ENCODE data around the gene ZFP62. TPM values are rescaled to one million over a fixed set of nuclear protein-coding genes. Genes with fewer than 3 reads are reported as not detected.
"Not testable (repeated sequence)": the region's sequence is repeated elsewhere in the genome, so short reads cannot be mapped to it uniquely, and the experiment has no call there.

The ZFP62 gene
- total RNA-seq (2014; rRNA removed; shearing (Covaris generic); ENCODE audit: low replicate concordance) = 6.7 and 9.8 TPM in 2 replicates

GRCh38 chr5:180860887-180861822 is at the start of gene ZFP62:
Gene ZFP62 (minus strand): TSS chr5:180861276. CDS start chr5:180861219, 57 bp downstream.
- peak; percentile 97 for DNase-seq (ENCODE audit: low read depth)
- in situ Hi-C loops (cut with HindIII; ENCODE audit: low pct_unique_long_range_greater_than_20kb, low sequenced_read_pairs) = no loop called here

- in situ Hi-C loops (cut with HindIII; ENCODE audit: low pct_unique_long_range_greater_than_20kb, low sequenced_read_pairs) = no loop called here
- no peak for DNase-seq (ENCODE audit: low read depth)
Observed at GRCh38 chr5:180910735-180911134, 49.7 kb upstream of the ZFP62 start.

- DNase-seq (ENCODE audit: low read depth) = no peak
- in situ Hi-C loops (cut with HindIII; ENCODE audit: low pct_unique_long_range_greater_than_20kb, low sequenced_read_pairs) = no loop called here
Observed at GRCh38 chr5:180910182-180910581, 49.1 kb upstream of the ZFP62 start.

GRCh38 chr5:180909782-180910181 is 48.7 kb upstream of the ZFP62 start:
- in situ Hi-C loops (cut with HindIII; ENCODE audit: low pct_unique_long_range_greater_than_20kb, low sequenced_read_pairs) = no loop called here
- no peak for DNase-seq (ENCODE audit: low read depth)

- DNase-seq (ENCODE audit: low read depth) = no peak
Observed at GRCh38 chr5:180908998-180909731, 48.1 kb upstream of the ZFP62 start.

GRCh38 chr5:180908400-180908799 is 47.3 kb upstream of the ZFP62 start:
- in situ Hi-C loops (cut with HindIII; ENCODE audit: low pct_unique_long_range_greater_than_20kb, low sequenced_read_pairs) = no loop called here
- DNase-seq (ENCODE audit: low read depth) = no peak

More at GRCh38 chr5:180908998-180909731, 48.1 kb upstream of the ZFP62 start:
- in situ Hi-C loops (cut with HindIII; ENCODE audit: low pct_unique_long_range_greater_than_20kb, low sequenced_read_pairs) = no loop called here

- in situ Hi-C loops (cut with HindIII; ENCODE audit: low pct_unique_long_range_greater_than_20kb, low sequenced_read_pairs) = no loop called here
- no peak for DNase-seq (ENCODE audit: low read depth)
Observed at GRCh38 chr5:180901319-180902009, 40.4 kb upstream of the ZFP62 start.

GRCh38 chr5:180900178-180900577 is 39.1 kb upstream of the ZFP62 start:
- in situ Hi-C loops (cut with HindIII; ENCODE audit: low pct_unique_long_range_greater_than_20kb, low sequenced_read_pairs) = no loop called here
- no peak for DNase-seq (ENCODE audit: low read depth)

- in situ Hi-C loops (cut with HindIII; ENCODE audit: low pct_unique_long_range_greater_than_20kb, low sequenced_read_pairs) = no loop called here
- no peak for DNase-seq (ENCODE audit: low read depth)
Observed at GRCh38 chr5:180898621-180899246, 37.7 kb upstream of the ZFP62 start, which contains the start of gene BTNL8. Gene BTNL8 (plus strand): TSS chr5:180899159. CDS start chr5:180899311, 152 bp downstream.

- DNase-seq (ENCODE audit: low read depth); in situ Hi-C loops (cut with HindIII; ENCODE audit: low pct_unique_long_range_greater_than_20kb, low sequenced_read_pairs): not testable (repeated sequence)
Observed at GRCh38 chr5:180895330-180895729, 34.3 kb upstream of the ZFP62 start.

- in situ Hi-C loops (cut with HindIII; ENCODE audit: low pct_unique_long_range_greater_than_20kb, low sequenced_read_pairs) = no loop called here
Observed at GRCh38 chr5:180889381-180889780, 28.3 kb upstream of the ZFP62 start.

GRCh38 chr5:180885845-180886529 is 24.9 kb upstream of the ZFP62 start:
- DNase-seq (ENCODE audit: low read depth) = peak; percentile 70
- in situ Hi-C loops (cut with HindIII; ENCODE audit: low pct_unique_long_range_greater_than_20kb, low sequenced_read_pairs) = not testable (repeated sequence)

More at GRCh38 chr5:180889381-180889780, 28.3 kb upstream of the ZFP62 start:
- no peak for DNase-seq (ENCODE audit: low read depth)

- DNase-seq (ENCODE audit: low read depth) = no peak
- in situ Hi-C loops (cut with HindIII; ENCODE audit: low pct_unique_long_range_greater_than_20kb, low sequenced_read_pairs) = no loop called here
Observed at GRCh38 chr5:180875860-180876426, 14.9 kb upstream of the ZFP62 start.

GRCh38 chr5:180874804-180875582 is 13.9 kb upstream of the ZFP62 start:
- in situ Hi-C loops (cut with HindIII; ENCODE audit: low pct_unique_long_range_greater_than_20kb, low sequenced_read_pairs) = no loop called here

GRCh38 chr5:180873615-180874520 is 12.8 kb upstream of the ZFP62 start:
- DNase-seq (ENCODE audit: low read depth) = no peak
- in situ Hi-C loops (cut with HindIII; ENCODE audit: low pct_unique_long_range_greater_than_20kb, low sequenced_read_pairs) = no loop called here

More at GRCh38 chr5:180874804-180875582, 13.9 kb upstream of the ZFP62 start:
- no peak for DNase-seq (ENCODE audit: low read depth)

All from Caki2 (cell line).